ENCODE results near the gene MYB. TPM values are rescaled to one million over a fixed set of nuclear protein-coding genes. Genes with fewer than 3 reads are reported as not detected.
A peak's percentile ranks its signal among the peaks of the same experiment; 100 is the strongest.

The MYB gene
- total RNA-seq, 1 donor from 2014 or later = 0.83 TPM

- TF ChIP-seq CTCF (IDR thresholded peaks at IDR 0.05) = no peak
- Mint-ChIP-seq H3K36me3 (ENCODE audit: unreplicated experiment) (no peaks in the 10 kb centered on the region), H3K27me3 (ENCODE audit: unreplicated experiment) (no peaks in the 10 kb centered on the region), H3K4me1 (ENCODE audit: unreplicated experiment) (peaks cover 23% of the 10 kb centered on the region), H3K27ac (ENCODE audit: unreplicated experiment) (peak overlapping the region; percentile 27), H3K4me3 (ENCODE audit: unreplicated experiment) (no peak overlapping the region), H3K9me3 (ENCODE audit: unreplicated experiment) (no peaks in the 10 kb centered on the region)
- no peak for DNase-seq (ENCODE audit: extremely low spot score, unreplicated experiment)
These were observed 28.7 kb downstream of the MYB start for GRCh38 chr6:135209803-135210202.

DNA sequence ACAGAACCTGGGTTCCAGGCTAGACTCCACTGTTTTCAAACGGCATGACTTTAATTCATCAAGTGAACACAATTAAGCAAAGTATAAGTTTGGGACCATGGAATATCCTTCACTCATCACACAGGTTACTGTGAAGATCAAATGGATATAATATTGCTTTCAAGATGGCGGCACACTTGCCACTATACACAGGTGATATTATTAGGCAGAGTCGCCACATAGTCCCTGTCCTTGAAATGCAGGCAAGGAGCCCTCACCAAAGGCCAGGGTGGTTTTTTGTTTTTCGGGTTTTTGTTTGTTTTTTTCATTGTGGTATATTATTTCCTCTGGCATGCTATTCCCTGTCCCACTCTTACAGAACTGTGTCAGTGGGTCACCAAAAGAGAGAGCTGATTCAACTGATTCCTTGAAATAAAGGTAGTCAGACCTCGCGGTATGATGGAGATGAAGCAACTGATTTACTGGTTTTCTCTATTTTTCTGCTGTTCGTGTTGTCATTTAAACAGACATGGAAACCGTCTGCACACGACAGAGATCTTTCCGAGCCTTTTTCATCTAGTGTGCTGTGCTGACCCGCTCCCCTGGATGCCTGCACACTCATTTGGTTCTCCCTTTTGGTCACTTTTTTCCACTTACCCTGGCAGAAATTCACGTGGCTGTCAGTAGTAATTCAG, 29.7 kb downstream of the MYB start:
- TF ChIP-seq CTCF (IDR thresholded peaks at IDR 0.05) = no peak
- Mint-ChIP-seq H3K27ac (ENCODE audit: unreplicated experiment) (no peak overlapping the region), H3K9me3 (ENCODE audit: unreplicated experiment) (no peaks in the 10 kb centered on the region), H3K36me3 (ENCODE audit: unreplicated experiment) (no peaks in the 10 kb centered on the region), H3K27me3 (ENCODE audit: unreplicated experiment) (no peaks in the 10 kb centered on the region), H3K4me1 (ENCODE audit: unreplicated experiment) (peaks cover 23% of the 10 kb centered on the region), H3K4me3 (ENCODE audit: unreplicated experiment) (no peak overlapping the region)
- DNase-seq (ENCODE audit: extremely low spot score, unreplicated experiment) = no peak

DNA sequence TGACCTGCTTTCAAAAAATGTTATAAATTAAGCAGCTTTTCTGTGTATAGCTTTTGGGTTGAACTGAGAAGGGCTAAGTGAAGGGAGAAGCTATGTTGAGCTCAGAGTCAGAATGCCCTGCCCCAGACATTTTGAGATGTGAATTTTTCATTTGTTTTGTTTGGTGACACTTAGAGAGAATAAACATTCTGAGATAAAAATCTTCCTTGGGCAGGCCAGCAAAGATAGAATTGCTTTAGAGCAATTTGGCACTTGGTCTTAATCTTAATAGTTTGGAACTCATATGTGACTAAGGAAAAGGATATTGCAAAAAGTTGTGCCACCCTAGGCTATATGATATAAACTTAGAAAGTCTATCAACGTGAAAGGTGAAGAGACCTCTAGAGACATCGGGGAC, 30.2 kb downstream of the MYB start:
- no peak overlapping the region for H3K27ac Mint-ChIP-seq (ENCODE audit: unreplicated experiment)
- no peaks in the 10 kb centered on the region for H3K36me3 Mint-ChIP-seq (ENCODE audit: unreplicated experiment)
- TF ChIP-seq CTCF (IDR thresholded peaks at IDR 0.05) = no peak
- H3K9me3 Mint-ChIP-seq (ENCODE audit: unreplicated experiment) = no peaks in the 10 kb centered on the region
- DNase-seq (ENCODE audit: extremely low spot score, unreplicated experiment) = no peak
- no peak overlapping the region for H3K4me3 Mint-ChIP-seq (ENCODE audit: unreplicated experiment)
- H3K27me3 Mint-ChIP-seq (ENCODE audit: unreplicated experiment) = no peaks in the 10 kb centered on the region
- peaks cover 23% of the 10 kb centered on the region for H3K4me1 Mint-ChIP-seq (ENCODE audit: unreplicated experiment)

DNA sequence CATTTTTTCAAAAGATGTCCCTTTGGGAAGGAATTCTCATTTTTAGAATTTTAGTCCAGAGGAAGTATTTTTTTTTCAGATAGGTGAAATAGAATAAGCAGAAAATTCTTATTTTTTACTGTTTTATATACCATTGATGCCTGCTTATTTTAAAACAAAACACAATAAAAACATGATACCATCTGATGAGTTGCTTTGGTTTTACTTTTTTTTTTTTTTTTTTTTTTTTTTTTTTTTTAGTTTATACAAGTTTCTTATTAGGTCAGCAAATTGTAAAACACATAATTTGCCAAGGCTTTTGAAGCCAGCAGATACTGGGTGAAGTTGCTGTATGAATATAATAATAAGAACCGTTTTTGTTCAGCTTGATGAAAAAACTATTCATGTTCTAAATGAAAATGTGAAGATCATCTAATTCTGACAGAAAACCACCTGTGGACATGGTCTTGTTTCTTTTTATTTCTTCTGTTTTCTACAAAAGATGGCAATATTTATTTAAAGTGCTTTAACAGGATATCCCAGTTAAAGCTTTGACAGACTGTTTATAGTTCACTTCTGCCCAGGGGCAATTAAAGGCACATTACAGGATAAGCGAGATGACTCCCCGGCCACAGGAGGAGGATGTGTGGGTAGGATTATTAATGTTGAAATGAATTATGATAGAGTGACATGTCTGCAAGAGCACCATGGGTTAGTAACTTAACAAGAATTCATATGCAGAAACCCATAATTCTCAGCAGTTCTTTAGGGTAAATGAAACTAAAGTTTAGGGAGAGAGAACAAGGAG, 31.1 kb downstream of the MYB start:
- Mint-ChIP-seq H3K27ac (ENCODE audit: unreplicated experiment) (peak overlapping the region; percentile 84), H3K27me3 (ENCODE audit: unreplicated experiment) (no peaks in the 10 kb centered on the region), H3K9me3 (ENCODE audit: unreplicated experiment) (no peaks in the 10 kb centered on the region), H3K4me3 (ENCODE audit: unreplicated experiment) (peak overlapping the region; percentile 7), H3K36me3 (ENCODE audit: unreplicated experiment) (no peaks in the 10 kb centered on the region), H3K4me1 (ENCODE audit: unreplicated experiment) (peaks cover 23% of the 10 kb centered on the region)
- TF ChIP-seq CTCF (IDR thresholded peaks at IDR 0.05) = no peak
- no peak for DNase-seq (ENCODE audit: extremely low spot score, unreplicated experiment)

- Mint-ChIP-seq H3K4me1 (ENCODE audit: unreplicated experiment) (peaks cover 23% of the 10 kb centered on the region), H3K27me3 (ENCODE audit: unreplicated experiment) (no peaks in the 10 kb centered on the region), H3K36me3 (ENCODE audit: unreplicated experiment) (no peaks in the 10 kb centered on the region), H3K4me3 (ENCODE audit: unreplicated experiment) (no peak overlapping the region), H3K9me3 (ENCODE audit: unreplicated experiment) (no peaks in the 10 kb centered on the region), H3K27ac (ENCODE audit: unreplicated experiment) (peak overlapping the region; percentile 84)
- TF ChIP-seq CTCF (IDR thresholded peaks at IDR 0.05) = no peak
- no peak for DNase-seq (ENCODE audit: extremely low spot score, unreplicated experiment)
These were observed 31.8 kb downstream of the MYB start for GRCh38 chr6:135212935-135213334.
